ENCODE data around the gene JMJD8.

DNA sequence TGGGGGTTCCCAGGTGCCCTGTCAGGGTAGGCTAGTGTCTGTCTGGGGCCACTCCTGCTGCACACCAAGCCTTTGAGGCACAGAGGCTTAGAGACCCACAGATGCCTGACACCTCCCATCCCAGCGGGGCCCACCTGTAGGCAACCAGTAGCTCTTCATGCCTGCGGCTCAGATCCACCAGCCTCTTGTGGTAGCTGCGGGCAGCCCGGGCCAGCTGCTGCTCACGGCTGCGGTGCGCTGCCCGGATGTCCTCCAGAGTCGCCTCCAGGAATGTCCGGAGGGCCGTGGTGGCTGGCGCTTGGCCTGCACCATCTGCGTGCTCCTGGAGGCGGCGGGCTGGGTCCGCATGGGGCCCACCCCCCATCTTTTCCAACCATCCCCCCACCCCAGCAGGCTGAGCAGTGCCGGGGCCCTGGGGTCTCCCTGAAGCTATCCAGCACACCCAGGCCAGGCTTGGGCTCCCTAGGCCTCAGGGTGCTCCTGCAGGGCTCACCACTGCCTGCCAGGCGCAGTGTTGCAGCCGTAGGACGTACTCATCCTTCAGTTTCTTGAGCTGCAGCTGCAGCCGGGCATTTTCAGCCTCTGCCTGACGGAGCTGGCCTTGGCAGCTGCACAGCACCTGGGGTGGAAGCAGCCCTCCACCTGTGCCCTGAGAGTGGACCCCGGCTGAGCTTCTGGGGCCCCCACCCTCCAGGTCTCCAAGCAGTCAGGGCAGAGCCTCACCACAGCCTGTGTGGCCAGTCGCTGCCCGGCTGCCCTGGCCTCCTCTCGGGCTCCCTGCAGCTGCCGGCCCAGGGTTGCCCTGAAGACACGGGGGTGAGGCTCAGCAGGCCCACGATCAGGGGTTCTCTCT lies 40.3 kb upstream of the JMJD8 start:
- TF ChIP-seq CTCF (IDR thresholded peaks at IDR 0.05; ENCODE audit: insufficient read depth, low read length) = no peak
- TF ChIP-seq, protein P1, sequence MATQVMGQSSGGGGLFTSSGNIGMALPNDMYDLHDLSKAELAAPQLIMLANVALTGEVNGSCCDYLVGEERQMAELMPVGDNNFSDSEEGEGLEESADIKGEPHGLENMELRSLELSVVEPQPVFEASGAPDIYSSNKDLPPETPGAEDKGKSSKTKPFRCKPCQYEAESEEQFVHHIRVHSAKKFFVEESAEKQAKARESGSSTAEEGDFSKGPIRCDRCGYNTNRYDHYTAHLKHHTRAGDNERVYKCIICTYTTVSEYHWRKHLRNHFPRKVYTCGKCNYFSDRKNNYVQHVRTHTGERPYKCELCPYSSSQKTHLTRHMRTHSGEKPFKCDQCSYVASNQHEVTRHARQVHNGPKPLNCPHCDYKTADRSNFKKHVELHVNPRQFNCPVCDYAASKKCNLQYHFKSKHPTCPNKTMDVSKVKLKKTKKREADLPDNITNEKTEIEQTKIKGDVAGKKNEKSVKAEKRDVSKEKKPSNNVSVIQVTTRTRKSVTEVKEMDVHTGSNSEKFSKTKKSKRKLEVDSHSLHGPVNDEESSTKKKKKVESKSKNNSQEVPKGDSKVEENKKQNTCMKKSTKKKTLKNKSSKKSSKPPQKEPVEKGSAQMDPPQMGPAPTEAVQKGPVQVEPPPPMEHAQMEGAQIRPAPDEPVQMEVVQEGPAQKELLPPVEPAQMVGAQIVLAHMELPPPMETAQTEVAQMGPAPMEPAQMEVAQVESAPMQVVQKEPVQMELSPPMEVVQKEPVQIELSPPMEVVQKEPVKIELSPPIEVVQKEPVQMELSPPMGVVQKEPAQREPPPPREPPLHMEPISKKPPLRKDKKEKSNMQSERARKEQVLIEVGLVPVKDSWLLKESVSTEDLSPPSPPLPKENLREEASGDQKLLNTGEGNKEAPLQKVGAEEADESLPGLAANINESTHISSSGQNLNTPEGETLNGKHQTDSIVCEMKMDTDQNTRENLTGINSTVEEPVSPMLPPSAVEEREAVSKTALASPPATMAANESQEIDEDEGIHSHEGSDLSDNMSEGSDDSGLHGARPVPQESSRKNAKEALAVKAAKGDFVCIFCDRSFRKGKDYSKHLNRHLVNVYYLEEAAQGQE (IDR thresholded peaks at IDR 0.05; ENCODE audit: insufficient replicate concordance, low read depth) = no peak
